ENCODE measurements around the gene PTPN14.
"Not testable (repeated sequence)": the region's sequence is repeated elsewhere in the genome, so short reads cannot be mapped to it uniquely, and the experiment has no call there.

The PTPN14 gene

DNA sequence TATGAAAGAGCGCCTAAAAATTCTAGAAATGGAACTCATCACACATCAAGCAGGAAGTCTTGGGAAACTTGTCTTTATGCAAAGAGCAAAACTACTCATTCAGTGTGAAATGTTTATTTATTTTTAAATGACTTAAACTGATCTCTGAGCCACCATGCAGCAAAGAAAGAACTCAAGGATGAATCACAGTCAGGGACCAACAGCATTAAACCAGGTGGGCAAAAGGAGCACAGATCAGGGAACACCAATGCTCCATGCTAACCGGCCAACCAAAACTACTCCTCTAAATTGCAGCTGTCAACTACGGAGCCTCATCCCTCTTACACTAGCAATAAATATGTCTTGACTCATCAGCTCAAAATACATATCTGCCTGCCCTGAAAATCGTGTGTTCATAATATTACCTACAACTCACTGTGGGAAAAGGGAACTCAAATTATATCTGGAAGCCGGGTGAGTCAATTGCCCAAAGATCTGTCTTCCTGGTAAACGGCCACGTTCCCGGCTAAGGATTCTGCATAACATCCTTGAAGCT is 129.2 kb downstream of the PTPN14 start:
- DNase-seq: no peak

DNA sequence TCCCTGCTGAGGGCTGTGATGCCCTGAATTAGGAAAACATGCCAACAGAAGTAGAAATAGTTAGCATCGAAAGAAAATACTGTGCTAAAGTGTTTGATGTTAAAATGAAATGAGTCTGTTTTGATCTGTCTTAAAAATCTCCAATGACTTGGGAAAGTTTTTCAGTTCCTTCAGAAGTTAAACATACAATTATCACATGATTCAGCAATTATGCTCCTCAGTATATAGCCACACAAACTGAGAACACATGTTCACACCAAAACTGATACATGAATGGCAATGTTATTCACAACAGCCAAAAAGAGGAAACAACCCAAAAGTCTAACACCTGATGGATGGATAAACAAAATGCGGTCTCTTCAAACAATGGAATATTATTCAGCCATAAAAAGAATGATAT is 130.6 kb downstream of the PTPN14 start:
- DNase-seq: no peak

DNA sequence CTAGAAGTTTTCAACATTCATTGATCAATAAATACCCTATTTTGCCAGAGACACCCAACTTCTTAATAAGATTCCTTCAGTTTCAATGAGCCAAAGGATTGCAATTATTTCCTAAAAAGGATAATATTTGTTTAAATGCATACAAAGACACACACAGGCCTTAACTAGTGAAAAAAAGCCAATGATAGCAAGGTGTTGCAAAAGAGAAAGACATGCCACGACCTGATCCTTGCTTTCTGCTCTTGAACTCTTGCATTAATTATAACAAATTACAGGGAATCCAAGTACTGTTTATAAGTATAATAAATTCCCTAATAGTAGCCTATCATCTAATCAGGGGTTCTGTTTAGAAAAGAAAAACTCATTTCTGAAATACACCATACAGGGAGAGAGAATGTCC is 131.1 kb downstream of the PTPN14 start:
- no peak for DNase-seq

DNA sequence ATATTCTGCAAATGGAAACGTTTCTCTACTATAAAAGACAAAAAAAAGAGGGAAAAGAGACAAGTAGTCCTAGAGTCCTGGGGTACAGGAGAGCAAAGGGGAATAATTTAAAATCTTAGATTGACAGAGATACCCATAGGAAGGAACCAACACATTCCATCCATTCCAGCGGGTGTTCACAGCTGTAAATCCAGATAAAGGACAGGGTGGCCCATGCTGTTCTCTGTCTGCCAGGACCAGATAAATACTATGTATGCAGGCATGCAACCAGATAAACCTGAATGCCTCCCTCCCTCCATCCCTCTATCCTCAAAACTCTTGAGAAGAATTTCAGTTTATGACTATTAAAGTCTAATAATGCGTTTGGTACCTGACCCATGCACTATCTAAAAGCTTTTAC is 131.8 kb downstream of the PTPN14 start:
- DNase-seq: no peak

DNA sequence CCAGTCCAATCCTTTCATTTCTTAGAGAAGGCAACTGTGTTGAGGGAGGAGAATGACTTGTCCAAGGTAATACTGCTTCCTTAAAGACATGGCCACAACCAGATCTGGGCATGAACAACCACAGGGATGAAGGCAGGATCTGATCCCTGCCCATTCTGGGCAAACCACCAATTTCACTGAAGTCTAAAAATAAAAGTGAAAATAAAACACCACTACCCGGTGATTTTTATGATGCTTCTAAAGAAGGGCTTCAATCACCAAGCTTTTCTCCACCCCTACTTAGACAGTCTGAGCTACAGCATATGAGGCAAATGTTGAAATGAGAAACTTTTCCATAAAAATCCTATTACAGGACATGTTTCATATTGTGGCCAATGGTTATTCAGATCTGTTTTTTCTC is 133.0 kb downstream of the PTPN14 start:
- DNase-seq: no peak

DNA sequence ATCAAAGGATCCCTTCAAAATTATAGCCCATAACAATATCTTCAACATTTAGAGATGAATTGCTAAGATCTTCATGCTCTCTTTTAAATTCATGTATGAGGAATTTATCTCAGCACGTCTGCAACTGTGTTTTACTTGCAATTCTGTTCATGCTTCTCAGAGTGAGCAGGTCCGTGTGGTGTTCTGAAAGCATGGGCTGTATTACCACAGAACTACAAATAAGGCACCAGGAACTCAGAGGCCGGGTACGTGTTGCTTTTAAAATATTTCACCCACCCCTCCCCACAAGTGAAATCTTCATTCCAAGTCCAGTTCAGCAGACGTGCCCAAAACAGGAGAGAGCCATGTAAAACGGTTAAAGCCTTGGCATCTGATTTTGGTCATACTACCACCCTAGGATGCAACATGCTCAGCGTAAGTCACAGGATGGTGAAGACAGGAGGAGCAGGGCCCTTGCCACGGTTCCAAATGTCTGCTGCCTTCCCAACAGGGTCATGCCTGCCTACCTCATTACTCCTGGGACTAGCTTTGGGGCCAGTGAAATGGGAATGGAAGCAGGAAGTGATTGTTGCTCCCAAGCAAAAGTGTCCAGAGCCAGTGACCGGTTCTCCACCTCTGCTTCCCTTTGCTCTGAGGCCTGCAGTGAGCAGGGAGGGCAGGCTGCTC is 133.7 kb downstream of the PTPN14 start:
- no peak for DNase-seq

DNA sequence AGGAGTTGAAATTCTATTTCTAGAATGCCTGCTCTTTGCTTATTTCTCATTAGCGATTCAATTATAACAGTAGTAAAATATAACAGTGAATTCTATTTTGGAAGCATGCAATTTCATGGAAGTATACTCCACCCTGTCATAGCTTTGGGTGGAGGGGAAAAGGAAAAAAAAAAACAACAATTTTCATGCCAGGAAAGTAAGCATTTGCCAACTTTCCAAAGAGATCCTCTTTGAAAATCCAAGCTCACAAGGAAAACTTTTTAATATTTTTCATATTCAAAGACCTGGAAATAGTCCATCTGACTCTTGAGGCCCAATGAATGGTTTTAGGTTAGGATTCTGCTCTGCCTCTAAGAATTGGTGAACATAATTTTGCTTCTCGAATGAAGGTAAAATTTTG is 134.5 kb downstream of the PTPN14 start:
- no peak for DNase-seq

DNA sequence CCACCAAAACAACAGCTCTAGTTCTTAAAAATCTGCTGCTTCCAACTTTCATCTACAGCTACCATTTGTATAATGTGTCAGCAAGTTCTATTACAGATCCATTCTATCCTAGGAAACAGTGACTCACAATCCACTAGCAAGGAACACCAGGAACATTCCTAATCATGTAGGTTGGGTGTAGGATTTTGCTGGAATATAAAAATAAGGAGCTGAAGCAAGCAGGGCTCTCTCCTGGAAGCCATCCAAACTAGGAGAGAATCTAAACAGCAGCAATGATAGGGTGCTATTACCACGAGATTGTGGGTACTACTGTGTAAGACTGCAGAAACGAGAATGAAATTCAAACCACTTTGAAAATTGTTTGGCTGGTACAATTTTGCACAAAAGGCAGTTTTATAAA is 135.0 kb downstream of the PTPN14 start:
- no peak for DNase-seq

DNA sequence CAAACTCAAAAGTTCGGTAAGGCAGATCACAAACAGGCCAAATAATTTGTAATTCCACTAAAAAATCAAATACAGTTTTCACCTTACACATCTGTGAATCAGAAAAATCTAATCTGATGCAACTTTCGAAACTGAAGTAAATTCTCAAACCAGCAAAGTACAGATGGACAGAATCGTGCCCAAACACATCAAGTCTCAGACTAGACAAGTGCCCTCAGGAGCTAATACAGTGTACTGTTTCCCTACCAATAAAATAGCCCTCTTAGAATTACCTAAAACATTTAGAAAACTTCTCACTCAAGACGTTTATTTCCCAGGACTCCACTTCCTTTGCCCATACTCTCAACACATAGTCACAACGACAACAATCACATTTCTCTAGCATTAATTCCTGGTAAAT is 136.3 kb downstream of the PTPN14 start:
- DNase-seq: no peak

DNA sequence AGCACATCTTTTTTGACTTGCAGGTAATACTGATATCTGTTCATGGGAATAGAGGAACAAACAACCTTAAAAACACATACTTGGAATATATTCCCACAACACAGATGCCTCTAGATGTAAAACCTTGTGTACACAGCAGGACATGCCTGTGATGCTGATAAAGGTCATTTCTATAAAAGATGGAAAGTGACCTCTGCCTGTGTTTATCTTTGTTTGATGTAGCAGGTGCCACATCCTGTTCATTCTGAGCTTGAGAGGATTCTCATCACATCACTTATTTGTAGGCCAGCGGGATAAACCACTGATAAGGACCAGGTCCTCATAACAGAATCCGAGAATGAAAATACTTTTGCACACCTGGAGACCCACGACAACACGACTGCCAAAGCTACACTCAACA is 136.7 kb downstream of the PTPN14 start:
- DNase-seq: no peak

DNA sequence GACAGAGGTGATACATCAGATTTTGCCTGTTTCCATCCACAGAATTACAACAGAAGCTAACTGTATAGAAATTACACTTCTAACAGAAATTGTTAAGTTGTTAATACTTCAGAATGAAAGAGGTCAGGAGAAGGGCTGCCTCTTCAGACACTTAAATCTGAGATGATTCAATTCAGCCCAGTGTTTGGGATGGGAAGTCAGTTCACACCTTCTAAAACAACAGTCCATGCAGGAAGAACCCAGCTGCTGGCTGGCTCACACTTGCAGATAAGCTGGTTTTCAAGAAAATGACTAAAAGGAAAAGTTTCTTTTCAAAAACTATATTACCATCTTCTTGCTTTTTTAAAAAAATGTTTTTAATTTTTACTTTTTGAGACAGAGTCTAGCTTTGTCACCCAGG is 138.1 kb downstream of the PTPN14 start:
- no peak for DNase-seq

DNA sequence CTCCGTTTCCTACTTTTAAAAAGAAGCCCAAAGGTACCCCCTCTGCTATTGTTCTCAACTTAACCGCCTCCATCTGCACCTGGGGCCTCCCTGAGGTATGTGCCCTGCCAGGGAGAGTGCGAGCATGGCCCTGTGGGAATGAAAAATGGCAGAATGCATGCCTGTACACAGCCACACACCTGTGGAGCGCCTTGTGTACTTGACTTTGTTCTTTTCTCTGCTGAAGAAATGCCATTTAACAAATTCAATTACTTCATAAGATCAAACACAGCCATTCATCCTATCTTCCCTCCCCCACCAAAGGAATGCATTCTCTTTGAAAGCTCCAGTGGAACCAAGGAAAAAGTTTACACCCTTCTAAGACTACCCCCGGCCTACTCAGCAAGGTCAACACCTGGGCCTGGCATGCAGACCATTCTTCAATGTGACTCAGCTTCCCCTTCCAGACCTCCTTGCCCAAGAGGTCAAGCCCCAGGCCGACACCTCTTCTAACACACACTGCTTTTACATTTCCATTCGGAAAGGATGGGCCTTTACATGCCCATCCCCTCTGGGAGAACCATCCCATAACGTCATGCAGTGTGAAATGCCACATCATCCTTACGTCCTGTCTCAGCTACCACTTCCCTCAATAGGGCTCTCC is 146.7 kb downstream of the PTPN14 start:
- no peak for DNase-seq

DNA sequence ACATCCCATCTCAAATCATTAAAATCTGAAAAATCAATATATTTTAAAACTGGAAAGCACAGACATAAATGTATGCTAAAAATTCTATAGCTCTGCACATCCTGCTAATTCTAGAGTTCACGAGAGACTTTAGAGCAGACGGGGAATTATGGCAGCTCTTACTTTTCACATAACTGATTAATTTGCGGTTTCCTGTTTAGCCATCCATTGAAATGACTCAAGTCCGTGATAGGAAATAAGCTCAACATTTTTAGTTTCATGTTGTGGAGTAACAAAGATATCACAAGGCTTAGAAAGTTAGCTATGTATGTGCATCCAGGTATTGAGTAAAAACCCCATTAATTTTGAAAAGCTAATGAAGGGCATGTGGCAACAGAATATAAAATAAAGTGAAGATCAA is 147.2 kb downstream of the PTPN14 start:
- no peak for DNase-seq

DNA sequence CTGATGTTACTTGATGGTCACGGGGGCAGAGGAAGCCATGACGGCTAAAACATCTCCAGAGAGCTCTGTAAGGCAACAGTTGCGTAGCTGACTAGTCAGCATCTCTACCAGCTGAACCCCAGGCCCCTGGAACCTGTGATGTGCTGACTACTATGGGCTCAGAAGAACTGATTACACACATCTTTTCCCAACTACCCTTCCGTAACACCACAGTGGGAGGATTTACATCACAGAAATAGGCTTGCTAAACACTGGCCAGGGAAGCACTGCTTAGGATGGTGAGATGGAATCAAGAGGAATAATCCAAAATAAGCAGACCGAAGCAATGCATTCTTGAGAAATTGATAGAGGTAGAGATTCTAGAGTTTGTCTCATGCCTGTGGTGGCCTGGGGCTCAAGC is 148.0 kb downstream of the PTPN14 start:
- no peak for DNase-seq

DNA sequence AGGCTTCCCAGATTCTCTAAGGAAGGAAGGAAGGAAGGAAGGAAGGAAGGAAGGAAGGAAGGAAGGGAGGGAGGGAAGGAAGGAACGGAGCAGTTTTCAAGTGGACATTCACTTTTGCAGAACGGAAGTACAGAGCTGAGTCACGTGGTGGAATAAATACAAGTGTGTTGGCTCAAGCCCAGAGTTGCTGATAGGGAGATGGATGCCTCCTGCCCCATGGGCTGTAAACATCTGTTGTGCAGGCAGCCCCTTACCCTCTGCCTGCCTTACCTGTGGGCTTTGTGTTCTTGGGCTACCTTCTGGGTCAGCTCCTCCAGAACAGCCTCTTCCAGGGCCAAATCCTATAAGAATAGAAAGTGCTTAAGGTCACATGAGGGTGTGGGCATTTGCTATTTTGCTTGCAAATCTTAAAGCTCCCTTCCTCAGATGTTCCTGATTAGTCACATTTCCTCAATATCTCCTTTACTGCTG is 148.8 kb downstream of the PTPN14 start:
- no peak for DNase-seq

DNA sequence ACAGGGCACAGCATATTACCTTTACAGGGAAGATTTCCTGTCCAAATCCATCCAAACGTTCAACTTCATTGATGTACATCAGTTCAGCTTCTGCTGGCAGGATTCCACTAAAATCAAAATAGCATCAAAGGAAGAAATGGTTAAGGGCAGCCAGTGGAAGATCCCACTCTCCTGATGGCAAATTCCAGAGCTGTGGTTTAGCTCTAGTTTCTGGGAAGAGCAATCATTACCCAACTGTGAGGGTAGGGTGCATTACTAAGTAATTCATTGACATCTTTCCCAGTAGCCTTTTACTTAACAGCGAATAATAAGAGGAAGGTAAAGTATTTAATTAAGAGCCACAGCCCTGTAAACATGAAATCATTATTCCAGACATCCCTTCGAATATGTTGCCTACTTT is 149.7 kb downstream of the PTPN14 start:
- DNase-seq: no peak

DNA sequence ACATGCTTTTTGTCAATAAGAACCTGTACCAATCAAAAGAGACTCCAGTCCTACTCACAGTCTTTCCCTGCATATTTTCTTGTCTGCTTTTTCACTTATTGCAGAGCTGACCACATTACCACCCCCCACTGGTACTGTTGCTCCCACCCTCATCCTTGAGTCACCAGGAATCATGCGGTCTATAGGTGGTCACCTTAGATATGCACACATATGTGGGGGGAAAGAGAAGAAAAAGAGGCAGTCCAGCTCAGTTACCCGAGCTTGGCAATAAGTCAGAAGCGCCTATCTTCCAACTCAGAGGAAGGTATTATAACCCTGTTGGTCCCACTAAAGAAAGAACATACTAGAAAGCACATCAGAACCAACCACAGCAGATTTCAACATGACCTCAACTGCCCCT is 151.3 kb downstream of the PTPN14 start:
- no peak for DNase-seq

DNA sequence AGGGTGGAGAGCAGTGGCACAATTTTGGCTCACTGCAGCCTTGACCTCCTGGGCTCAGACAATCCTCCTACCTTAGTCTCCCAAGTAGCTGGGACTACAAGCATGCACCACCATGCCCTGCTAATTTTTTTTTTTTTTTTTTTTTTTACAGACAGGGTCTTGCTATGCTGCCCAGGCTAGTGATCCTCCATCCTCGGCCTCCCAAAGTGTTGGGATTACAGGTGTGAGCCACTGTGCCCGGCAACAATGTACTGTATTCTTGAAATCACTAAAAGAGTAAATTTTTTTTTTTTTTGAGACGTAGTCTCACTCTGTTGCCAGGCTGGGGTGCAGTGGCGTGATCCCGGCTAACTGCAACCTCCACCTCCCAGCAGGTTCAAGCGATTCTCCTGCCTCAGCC is 152.9 kb downstream of the PTPN14 start:
- DNase-seq: no peak

DNA sequence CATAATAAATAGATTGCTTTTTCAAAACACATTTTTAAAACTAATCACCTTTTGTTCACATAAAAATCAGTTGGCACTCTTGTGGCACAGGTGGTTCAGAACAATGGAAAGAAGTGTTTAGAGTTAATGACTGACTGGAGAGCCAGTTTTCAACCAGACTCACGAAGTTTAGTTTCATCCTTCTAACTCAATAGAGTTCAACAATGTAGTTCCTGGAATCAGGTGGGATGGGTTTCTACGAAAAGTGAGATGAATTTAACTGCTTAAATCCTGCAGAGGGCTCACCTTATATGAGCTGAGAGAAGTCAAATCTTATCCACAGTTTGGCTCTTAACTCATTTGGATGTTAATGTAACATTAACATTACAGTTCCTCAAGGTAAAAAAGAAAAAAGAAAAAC is 153.9 kb downstream of the PTPN14 start:
- DNase-seq: no peak

DNA sequence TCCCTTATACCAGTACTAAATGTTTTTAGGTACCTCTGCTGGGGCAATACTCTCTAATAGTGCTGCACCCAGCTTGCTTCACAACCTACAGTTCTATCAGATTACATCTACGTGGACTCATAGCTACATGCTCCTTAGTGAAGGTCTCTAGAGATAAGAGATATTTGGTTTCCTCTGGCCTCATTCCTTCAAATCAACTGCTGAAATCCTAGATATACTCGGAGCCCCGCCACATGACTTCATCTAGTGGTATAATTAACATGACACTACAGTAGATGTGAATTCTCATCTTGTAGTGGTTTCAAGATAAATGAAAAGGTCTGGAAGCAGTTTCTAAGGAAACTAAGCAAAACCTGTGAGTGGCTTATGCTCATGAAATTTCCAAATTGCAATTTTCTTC is 155.1 kb downstream of the PTPN14 start:
- DNase-seq: no peak

DNA sequence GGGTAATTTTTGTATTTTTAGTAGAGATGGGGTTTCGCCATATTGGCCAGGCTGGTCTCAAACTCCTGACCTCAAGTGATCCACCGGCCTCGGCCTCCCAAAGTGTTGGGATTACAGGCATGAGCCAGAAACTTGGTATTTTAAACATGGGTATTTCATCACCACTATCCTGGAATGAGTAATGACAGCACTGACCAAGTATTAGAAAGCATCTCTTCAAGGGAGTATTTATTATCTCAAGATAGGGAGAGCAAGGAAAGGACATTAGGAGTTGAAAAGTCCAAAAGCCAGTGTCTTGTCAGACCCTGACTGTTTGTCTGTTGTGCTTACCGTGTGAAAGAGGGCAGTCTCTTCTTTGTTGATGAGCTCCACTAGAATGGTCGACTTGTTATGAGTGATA is 156.8 kb downstream of the PTPN14 start:
- not testable (repeated sequence) for DNase-seq

DNA sequence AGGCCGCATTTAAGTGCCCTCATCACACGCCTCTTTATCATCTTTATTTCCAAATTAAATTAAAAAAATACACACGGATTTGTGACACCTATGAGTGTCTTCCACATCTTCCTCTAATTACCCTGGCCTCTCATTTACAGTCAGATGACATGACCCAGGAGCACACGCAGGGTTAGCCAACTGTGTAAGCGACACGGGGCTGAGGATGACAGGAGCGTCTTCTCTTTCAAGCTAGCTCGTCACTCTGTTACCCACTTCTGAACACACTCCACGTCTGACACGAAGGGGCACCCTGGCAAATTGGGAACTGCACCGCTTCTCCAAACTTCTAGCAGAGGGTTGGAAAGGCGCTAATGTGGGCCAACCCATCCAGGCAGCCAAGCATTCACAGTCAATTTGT is 158.3 kb downstream of the PTPN14 start:
- no peak for DNase-seq

DNA sequence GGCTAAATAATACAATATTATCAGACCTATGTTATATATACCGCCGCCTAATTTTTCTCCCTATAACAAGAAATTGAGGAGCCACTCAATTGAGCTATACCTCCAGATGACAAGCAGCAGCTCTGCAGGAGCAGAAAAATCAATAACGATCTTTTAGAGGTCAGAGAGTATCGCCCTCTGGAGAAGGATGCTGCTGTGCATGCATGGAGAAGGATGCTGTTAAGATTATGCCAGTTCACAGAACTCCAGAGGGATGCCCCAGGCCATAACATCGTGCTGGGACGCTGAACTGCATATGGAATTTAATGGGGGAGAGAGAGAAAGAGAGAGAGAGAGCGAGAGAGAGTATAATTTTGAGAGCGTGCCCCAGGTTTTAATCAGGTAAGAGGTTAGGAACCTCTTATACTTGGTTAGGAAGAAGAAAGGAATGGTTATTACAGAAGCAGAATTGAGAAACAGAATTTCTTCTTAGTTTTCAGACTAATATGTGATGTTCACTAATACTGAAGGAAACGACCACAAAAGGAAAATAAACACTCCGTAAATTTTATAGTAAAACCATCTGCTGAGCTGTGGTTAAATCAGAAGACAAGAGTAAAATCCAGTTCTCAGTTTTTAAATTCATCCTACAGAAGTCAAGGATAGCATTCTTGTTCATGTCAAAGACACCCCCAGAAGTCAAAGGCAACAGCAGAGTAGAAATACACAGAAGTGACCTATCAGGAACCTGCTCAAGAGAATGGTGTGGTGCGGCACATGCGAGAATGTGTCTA is 159.3 kb downstream of the PTPN14 start:
- no peak for DNase-seq

DNA sequence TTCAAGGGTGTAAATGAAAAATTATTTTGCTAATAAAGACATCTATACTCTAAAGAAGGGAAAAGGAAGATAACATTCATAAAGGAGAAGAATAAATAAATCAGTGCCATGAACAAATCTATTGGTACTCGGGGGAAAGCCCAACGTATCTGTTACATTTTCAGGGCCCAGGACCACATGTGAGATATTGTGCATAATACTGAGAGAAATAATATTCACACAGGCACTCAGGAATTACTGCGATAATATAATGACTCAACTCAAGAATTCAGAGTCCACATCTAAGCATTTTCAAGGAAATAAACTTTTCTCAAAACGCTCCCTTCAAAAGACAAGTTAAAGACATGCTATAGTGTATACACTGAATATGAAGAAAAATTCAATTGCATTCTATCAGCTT is 161.7 kb downstream of the PTPN14 start:
- DNase-seq: no peak

All from CD4-positive, alpha-beta T cell treated with Interleukin-21 for 1 hour (primary cell).